A673 (cell line): Measurements from ENCODE around the gene ADAMTS2.

Experiments
- CTCF ChIP-seq: fragments of 300-800, 200-600 bp; sonication (generic); conservative IDR thresholded peaks from 2 replicates; pipeline ENCODE4 v1.5.1; 2017; ENCODE audit warnings: low read depth, mild to moderate bottlenecking, antibody characterized with exemption, low read length, moderate library complexity, mixed read lengths
- EZH2 ChIP-seq: fragments of 200-600 bp; sonication (generic); IDR thresholded peaks from 2 replicates; pipeline ENCODE4 v1.6.1; 2017; ENCODE audit warnings: borderline replicate concordance, low read depth, mild to moderate bottlenecking, mixed read lengths, antibody characterized with exemption, low read length; ENCODE audit not compliant: poor library complexity, severe bottlenecking

DNA sequence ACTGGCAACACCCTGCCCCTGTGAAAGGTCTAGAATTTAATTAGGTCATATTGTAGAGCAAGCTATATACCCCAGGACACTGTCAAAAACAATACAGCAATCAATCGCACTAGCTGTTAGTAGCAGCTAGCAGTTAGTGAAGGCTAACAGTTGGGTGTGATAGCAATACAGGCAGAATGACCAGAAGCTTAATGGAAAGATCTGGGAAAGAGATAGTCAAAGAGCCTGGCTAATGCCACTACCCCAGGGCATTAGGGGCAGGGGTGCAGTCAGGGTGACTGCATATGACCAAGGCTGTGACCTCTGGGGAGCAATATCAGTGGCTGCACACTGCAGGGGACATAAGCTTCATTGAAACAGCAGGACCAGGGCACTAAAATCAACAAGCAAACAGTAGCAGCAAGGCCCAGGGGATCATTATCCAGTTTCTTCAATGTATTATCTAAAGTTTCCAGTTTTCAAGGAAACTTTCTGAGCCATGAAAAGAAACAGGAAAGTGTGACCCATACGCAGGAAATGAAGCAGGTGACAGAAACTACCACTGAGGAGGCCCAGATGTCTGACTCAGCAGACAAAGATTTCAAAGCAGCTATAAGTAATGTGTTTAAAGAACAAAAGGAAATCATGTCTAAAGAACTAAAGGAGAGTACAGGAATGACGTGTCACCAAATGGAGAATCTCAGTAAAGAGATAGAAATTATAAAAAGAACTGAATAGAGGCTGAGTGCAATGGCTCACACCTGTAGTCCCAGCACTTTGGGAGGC lies 202.6 kb downstream of the ADAMTS2 start:
- TF ChIP-seq CTCF (no peak), EZH2 (no peak)
